ENCODE results near the gene GPATCH2L.

The GPATCH2L gene

GRCh38 chr14:76196980-76197695, 45.4 kb downstream of the GPATCH2L start:
- DNase-seq (ENCODE audit: low spot score) = no peak

- DNase-seq (ENCODE audit: low spot score) = peak; percentile 33
Measured at GRCh38 chr14:76201162-76201561, 49.4 kb downstream of the GPATCH2L start.

- DNase-seq (ENCODE audit: low spot score) = peak; percentile 88
Measured at GRCh38 chr14:76203086-76204001, 51.6 kb downstream of the GPATCH2L start.

GRCh38 chr14:76204461-76205230, 52.9 kb downstream of the GPATCH2L start:
- DNase-seq (ENCODE audit: low spot score) = no peak

- DNase-seq (ENCODE audit: low spot score) = no peak
Measured at GRCh38 chr14:76205708-76206107, 54.0 kb downstream of the GPATCH2L start.

- DNase-seq (ENCODE audit: low spot score) = no peak
Measured at GRCh38 chr14:76208340-76208739, 56.6 kb downstream of the GPATCH2L start.

GRCh38 chr14:76212242-76212641, 60.5 kb downstream of the GPATCH2L start:
- no peak for DNase-seq (ENCODE audit: low spot score)

- no peak for DNase-seq (ENCODE audit: low spot score)
Measured at GRCh38 chr14:76217179-76217578, 65.5 kb downstream of the GPATCH2L start.

- DNase-seq (ENCODE audit: low spot score) = no peak
Measured at GRCh38 chr14:76218662-76219061, 66.9 kb downstream of the GPATCH2L start.

- DNase-seq (ENCODE audit: low spot score) = no peak
Measured at GRCh38 chr14:76219873-76220272, 68.2 kb downstream of the GPATCH2L start.

- peak; percentile 10 for DNase-seq (ENCODE audit: low spot score)
Measured at GRCh38 chr14:76227450-76228050, 75.8 kb downstream of the GPATCH2L start.

- no peak for DNase-seq (ENCODE audit: low spot score)
Measured at GRCh38 chr14:76228138-76228537, 76.4 kb downstream of the GPATCH2L start.

GRCh38 chr14:76232800-76233199, 81.1 kb downstream of the GPATCH2L start:
- no peak for DNase-seq (ENCODE audit: low spot score)

GRCh38 chr14:76235628-76236027, 83.9 kb downstream of the GPATCH2L start:
- no peak for DNase-seq (ENCODE audit: low spot score)

GRCh38 chr14:76236172-76237130, 84.7 kb downstream of the GPATCH2L start:
- DNase-seq (ENCODE audit: low spot score) = no peak

GRCh38 chr14:76237349-76237990, 85.7 kb downstream of the GPATCH2L start:
- DNase-seq (ENCODE audit: low spot score) = no peak

- DNase-seq (ENCODE audit: low spot score) = no peak
Measured at GRCh38 chr14:76245097-76245496, 93.4 kb downstream of the GPATCH2L start.

GRCh38 chr14:76250302-76250701, 98.6 kb downstream of the GPATCH2L start:
- no peak for DNase-seq (ENCODE audit: low spot score)

GRCh38 chr14:76252471-76252870, 100.7 kb downstream of the GPATCH2L start:
- DNase-seq (ENCODE audit: low spot score) = no peak

GRCh38 chr14:76253111-76253510, 101.4 kb downstream of the GPATCH2L start:
- no peak for DNase-seq (ENCODE audit: low spot score)
